Karpas-422 (cell line): ENCODE results near the gene ADCY6. TPM values are rescaled to one million over a fixed set of nuclear protein-coding genes. Genes with fewer than 3 reads are reported as not detected.

Source experiments
- DNase-seq: peaks from one replicate; pipeline ENCODE4 v3.0.0-alpha.2; 2015
- H2AFZ ChIP-seq: fragments of 200-600 bp; sonication (generic); 2 replicates; pipeline ENCODE4 v1.6.1; 2014; ENCODE audit warnings: antibody characterized with exemption, low read length, mixed read lengths
- H3K27ac ChIP-seq: fragments of 200-600 bp; sonication (generic); 2 replicates; pipeline ENCODE4 v1.5.1; 2014; ENCODE audit warnings: mild to moderate bottlenecking, low read length, moderate library complexity
- H3K27me3 ChIP-seq: fragments of 200-600 bp; sonication (generic); 2 replicates; pipeline ENCODE4 v1.6.1; 2014; ENCODE audit warnings: low read length, mixed read lengths
- H3K36me3 ChIP-seq: fragments of 200-600 bp; sonication (generic); 2 replicates; pipeline ENCODE4 v1.6.1; 2014; ENCODE audit warnings: low read length, mixed read lengths; ENCODE audit not compliant: insufficient read depth
- H3K4me1 ChIP-seq: fragments of 200-600 bp; sonication (generic); 2 replicates; pipeline ENCODE4 v1.6.1; 2014; ENCODE audit warnings: mild to moderate bottlenecking, low read length, mixed read lengths
- H3K4me2 ChIP-seq: fragments of 200-600 bp; sonication (generic); 2 replicates; pipeline ENCODE4 v1.6.1; 2014; ENCODE audit warnings: low read length, low read depth, mild to moderate bottlenecking; ENCODE audit not compliant: poor library complexity, severe bottlenecking
- H3K4me3 ChIP-seq: fragments of 200-600 bp; sonication (generic); 2 replicates; pipeline ENCODE4 v1.5.1; 2014; ENCODE audit warnings: mild to moderate bottlenecking, antibody characterized with exemption, low read length, mixed read lengths
- H3K79me2 ChIP-seq: fragments of 200-600 bp; sonication (generic); 2 replicates; pipeline ENCODE4 v1.6.1; 2014; ENCODE audit warnings: mild to moderate bottlenecking, low read length, mixed read lengths
- H3K9ac ChIP-seq: fragments of 200-600 bp; sonication (generic); 2 replicates; pipeline ENCODE4 v1.6.0; 2014; ENCODE audit warnings: low read length
- H3K9me2 ChIP-seq: fragments of 200-600 bp; sonication (generic), shearing (Covaris generic); replicated peaks from 2 replicates; pipeline ENCODE4 v1.6.0; 2014; ENCODE audit warnings: mild to moderate bottlenecking, low read length, moderate library complexity; ENCODE audit not compliant: insufficient read depth
- H3K9me3 ChIP-seq: fragments of 300-700, 200-600 bp; sonication (generic); 2 replicates; pipeline ENCODE4 v1.6.1; 2014; ENCODE audit warnings: low read length, mixed read lengths
- H4K20me1 ChIP-seq: fragments of 200-600 bp; sonication (generic); 2 replicates; pipeline ENCODE4 v1.6.1; 2014; ENCODE audit warnings: mild to moderate bottlenecking, antibody characterized with exemption, low read length, low read depth; ENCODE audit not compliant: insufficient read depth
- total RNA-seq: library from RNA; depleted of rRNA; stranded (reverse); fragments of >200 nt; shearing (Covaris generic); gene quantifications from 2 replicates; pipeline ENCODE4 v1.2.3, GENCODE V29; 2014; ENCODE audit warnings: low replicate concordance

ADCY6 gene
- total RNA-seq, 1 experiment from 2014 or later = not detected

GRCh38 chr12:48775991-48776649, 12.8 kb downstream of the ADCY6 start:
- no peaks in the 10 kb centered on the region for H3K36me3 ChIP-seq
- H3K79me2 ChIP-seq = no peaks in the 10 kb centered on the region
- no peak overlapping the region for H3K9ac ChIP-seq
- H3K4me2 ChIP-seq = no peak overlapping the region
- H3K27me3 ChIP-seq = no peaks in the 10 kb centered on the region
- no peaks in the 10 kb centered on the region for H3K9me3 ChIP-seq
- no peaks in the 10 kb centered on the region for H3K9me2 ChIP-seq
- H3K4me3 ChIP-seq = no peak overlapping the region
- no peaks in the 10 kb centered on the region for H4K20me1 ChIP-seq
- H2AFZ ChIP-seq = no peak overlapping the region
- no peaks in the 10 kb centered on the region for H3K4me1 ChIP-seq
- DNase-seq = no peak
- H3K27ac ChIP-seq = no peak overlapping the region

GRCh38 chr12:48775299-48775698, 13.6 kb downstream of the ADCY6 start:
- Histone ChIP-seq H3K4me3 (no peak overlapping the region), H3K9me3 (no peaks in the 10 kb centered on the region), H3K36me3 (no peaks in the 10 kb centered on the region), H3K4me2 (no peak overlapping the region), H3K9me2 (no peaks in the 10 kb centered on the region), H3K4me1 (no peaks in the 10 kb centered on the region), H3K27ac (no peak overlapping the region), H4K20me1 (no peaks in the 10 kb centered on the region), H3K79me2 (no peaks in the 10 kb centered on the region), H2AFZ (no peak overlapping the region), H3K27me3 (no peaks in the 10 kb centered on the region), H3K9ac (no peak overlapping the region)
- DNase-seq = no peak

GRCh38 chr12:48774516-48774915, 14.4 kb downstream of the ADCY6 start:
- Histone ChIP-seq H4K20me1 (no peaks in the 10 kb centered on the region), H3K9me2 (no peaks in the 10 kb centered on the region), H3K4me3 (no peak overlapping the region), H3K36me3 (no peaks in the 10 kb centered on the region), H3K9me3 (no peaks in the 10 kb centered on the region), H3K79me2 (no peaks in the 10 kb centered on the region), H3K27ac (no peak overlapping the region), H3K27me3 (no peaks in the 10 kb centered on the region), H2AFZ (no peak overlapping the region), H3K9ac (no peak overlapping the region), H3K4me1 (no peaks in the 10 kb centered on the region), H3K4me2 (no peak overlapping the region)
- DNase-seq = no peak

GRCh38 chr12:48773686-48774085, 15.2 kb downstream of the ADCY6 start:
- Histone ChIP-seq H3K27ac (no peak overlapping the region), H2AFZ (no peak overlapping the region), H3K36me3 (no peaks in the 10 kb centered on the region), H3K4me2 (no peak overlapping the region), H3K4me1 (no peaks in the 10 kb centered on the region), H3K9me2 (no peaks in the 10 kb centered on the region), H3K4me3 (no peak overlapping the region), H3K27me3 (no peaks in the 10 kb centered on the region), H3K9me3 (no peaks in the 10 kb centered on the region), H4K20me1 (no peaks in the 10 kb centered on the region), H3K79me2 (no peaks in the 10 kb centered on the region), H3K9ac (no peak overlapping the region)
- DNase-seq = no peak

GRCh38 chr12:48771588-48772112, 17.2 kb downstream of the ADCY6 start:
- no peak overlapping the region for H2AFZ ChIP-seq
- H3K9ac ChIP-seq = no peak overlapping the region
- H3K4me3 ChIP-seq = no peak overlapping the region
- H3K27me3 ChIP-seq = no peaks in the 10 kb centered on the region
- H3K79me2 ChIP-seq = no peaks in the 10 kb centered on the region
- no peak overlapping the region for H3K4me2 ChIP-seq
- H3K4me1 ChIP-seq = no peaks in the 10 kb centered on the region
- no peak for DNase-seq
- no peaks in the 10 kb centered on the region for H4K20me1 ChIP-seq
- H3K27ac ChIP-seq = no peak overlapping the region
- no peaks in the 10 kb centered on the region for H3K36me3 ChIP-seq
- H3K9me2 ChIP-seq = no peaks in the 10 kb centered on the region
- no peaks in the 10 kb centered on the region for H3K9me3 ChIP-seq

GRCh38 chr12:48770756-48771155, 18.1 kb downstream of the ADCY6 start:
- Histone ChIP-seq H4K20me1 (no peaks in the 10 kb centered on the region), H3K9ac (no peak overlapping the region), H3K27me3 (no peaks in the 10 kb centered on the region), H3K27ac (no peak overlapping the region), H3K4me1 (no peaks in the 10 kb centered on the region), H3K9me3 (no peaks in the 10 kb centered on the region), H2AFZ (no peak overlapping the region), H3K4me3 (no peak overlapping the region), H3K36me3 (no peaks in the 10 kb centered on the region), H3K79me2 (no peaks in the 10 kb centered on the region), H3K4me2 (no peak overlapping the region), H3K9me2 (no peaks in the 10 kb centered on the region)
- DNase-seq = no peak

GRCh38 chr12:48768736-48769135, 20.2 kb downstream of the ADCY6 start:
- Histone ChIP-seq H3K27me3 (no peaks in the 10 kb centered on the region), H3K27ac (no peak overlapping the region), H4K20me1 (no peaks in the 10 kb centered on the region), H3K9me2 (no peaks in the 10 kb centered on the region), H3K36me3 (no peaks in the 10 kb centered on the region), H2AFZ (no peak overlapping the region), H3K79me2 (no peaks in the 10 kb centered on the region), H3K9me3 (no peaks in the 10 kb centered on the region), H3K4me1 (no peaks in the 10 kb centered on the region), H3K4me3 (no peak overlapping the region), H3K4me2 (no peak overlapping the region), H3K9ac (no peak overlapping the region)
- no peak for DNase-seq

- Histone ChIP-seq H3K4me2 (no peak overlapping the region), H3K79me2 (no peaks in the 10 kb centered on the region), H3K27me3 (no peaks in the 10 kb centered on the region), H3K9ac (no peak overlapping the region), H3K4me1 (no peaks in the 10 kb centered on the region), H3K9me2 (no peaks in the 10 kb centered on the region), H3K27ac (no peak overlapping the region), H4K20me1 (no peaks in the 10 kb centered on the region), H3K9me3 (no peaks in the 10 kb centered on the region), H3K4me3 (no peak overlapping the region), H3K36me3 (no peaks in the 10 kb centered on the region), H2AFZ (no peak overlapping the region)
- DNase-seq = no peak
Observed at GRCh38 chr12:48768147-48768546, 20.7 kb downstream of the ADCY6 start.
